Thyroid gland (tissue), 4 donors: ENCODE measurements around the gene MAX. TPM values are rescaled to one million over a fixed set of nuclear protein-coding genes. Genes with fewer than 3 reads are reported as not detected.

Experiments used
- DNase-seq, 2 donors: peaks; one replicate each; pipeline ENCODE4 v3.0.0-alpha.2; 2019
- H3K27ac ChIP-seq, 3 donors: fragments of 200-600 bp; sonication (generic); 1 replicate in 2 of 3; 2 replicates in 1 of 3; pipeline ENCODE4 v1.5.1; 2016 to 2019; ENCODE audit warnings: mild to moderate bottlenecking in 1 of 3, moderate library complexity in 1 of 3
- H3K27me3 ChIP-seq: fragments of 200-600 bp; sonication (generic); one replicate; pipeline ENCODE4 v1.5.1; 2019
- H3K36me3 ChIP-seq, 2 donors: fragments of 200-600 bp; sonication (generic); one replicate each; pipeline ENCODE4 v1.5.1; 2016 to 2019
- H3K4me1 ChIP-seq, 2 donors: fragments of 200-600 bp; sonication (generic); one replicate each; pipeline ENCODE4 v1.5.1; 2017 to 2019
- H3K4me3 ChIP-seq, 3 donors: fragments of 200-600 bp; sonication (generic); replicated peaks in 1 of 3; 1 replicate in 2 of 3; 2 replicates in 1 of 3; pipeline ENCODE4 v1.5.1; 2016; ENCODE audit warnings: mild to moderate bottlenecking in 1 of 3
- H3K9me3 ChIP-seq: fragments of 200-600 bp; sonication (generic); one replicate; pipeline ENCODE4 v1.5.1; 2017
- POLR2A ChIP-seq, 2 donors: fragments of 450-650 bp; IDR thresholded peaks; one replicate each; pipeline ENCODE4 v1.6.1; 2017; ENCODE audit warnings: antibody characterized with exemption in 2 of 2, mild to moderate bottlenecking in 2 of 2, moderate library complexity in 1 of 2
- WGBS, 2 donors: methylation state at CpG; one replicate each; pipeline ENCODE4 v1.1.5; 2017; 5-methylcytosine and 5-hydroxymethylcytosine counted together
- intact Hi-C: fragments of 100-400 bp; cut with DNase I; formaldehyde crosslinking; loops from one replicate; pipeline ENCODE4 v1.15.1; 2023
- total RNA-seq, 4 donors: library from RNA; depleted of rRNA; stranded (reverse); fragments of >200 nt; gene quantifications; one replicate each; pipeline ENCODE4 v1.2.3, GENCODE V29; 2016
- TF ChIP-seq, protein P1 (sequence below), 6 experiments: fragments of 200-600 bp in 3 of 6; fragments of 450-650 bp in 3 of 6; sonication (generic) in 3 of 6; IDR thresholded peaks; one replicate each; pipeline ENCODE4 v1.5.1; 2016 to 2019; ENCODE audit warnings: antibody characterized with exemption in 6 of 6, mild to moderate bottlenecking in 2 of 6, inconsistent platforms in 1 of 6, moderate library complexity in 1 of 6

MAX gene, protein sequence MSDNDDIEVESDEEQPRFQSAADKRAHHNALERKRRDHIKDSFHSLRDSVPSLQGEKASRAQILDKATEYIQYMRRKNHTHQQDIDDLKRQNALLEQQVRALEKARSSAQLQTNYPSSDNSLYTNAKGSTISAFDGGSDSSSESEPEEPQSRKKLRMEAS
- 10 to 100 TPM; 56.7 to 71.4 (median 63.3) TPM for total RNA-seq

DNA sequence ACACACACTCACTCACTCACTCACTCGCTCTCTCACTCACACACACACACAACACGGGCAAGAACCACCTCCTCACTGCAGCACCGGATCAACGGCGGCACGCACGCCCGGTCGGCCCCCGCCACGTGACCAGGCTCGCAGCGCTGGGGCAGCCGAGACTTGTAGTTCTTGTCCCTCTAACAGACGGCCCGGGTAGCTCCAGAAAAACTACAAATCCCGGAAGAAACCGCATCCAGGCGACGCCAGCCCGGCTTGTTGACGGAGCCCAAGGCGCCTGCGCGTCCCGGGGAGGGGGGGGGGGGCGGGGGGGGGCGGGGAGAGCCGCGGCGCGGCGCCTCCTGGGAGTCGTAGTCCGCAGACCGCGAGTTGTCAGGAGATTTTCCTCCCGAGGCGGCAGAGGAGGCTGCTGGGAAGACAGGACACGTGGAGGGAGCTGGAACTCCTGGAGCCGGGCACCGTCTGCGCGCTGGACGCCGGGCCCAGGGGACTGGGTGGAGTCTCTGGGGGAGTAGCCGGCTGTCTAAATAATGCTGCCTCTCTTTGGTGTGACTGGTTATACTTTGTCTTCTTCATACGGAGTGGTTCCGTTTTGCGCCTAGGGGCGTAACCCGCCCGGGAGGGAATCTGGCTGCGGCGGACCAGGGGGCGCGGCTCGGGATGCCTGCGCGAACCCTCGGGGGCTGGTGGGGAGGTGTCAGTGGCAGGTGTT, at the start of gene MAX:
MAX (minus strand) TSS at position 77 of the 709 bp plus-strand sequence. CDS start 178 bp downstream, outside the sequence.
- no peaks in the 10 kb centered on the region for H3K9me3 ChIP-seq
- no peaks in the 10 kb centered on the region for H3K36me3 ChIP-seq
- peak within 1 kb of the TSS; percentile 80 to 85 (median 85) for H3K27ac ChIP-seq
- no peaks in the 10 kb centered on the region for H3K27me3 ChIP-seq
- H3K4me3 ChIP-seq: peak within 1 kb of the TSS; percentile 70 to 87 (median 86)
- WGBS, 2 donors: 0 to 1% methylated on average over 19 of the region's 61 CpGs
- peak; percentile 40 to 87 for TF ChIP-seq POLR2A (IDR thresholded peaks at IDR 0.05)
- TF ChIP-seq, protein P1, sequence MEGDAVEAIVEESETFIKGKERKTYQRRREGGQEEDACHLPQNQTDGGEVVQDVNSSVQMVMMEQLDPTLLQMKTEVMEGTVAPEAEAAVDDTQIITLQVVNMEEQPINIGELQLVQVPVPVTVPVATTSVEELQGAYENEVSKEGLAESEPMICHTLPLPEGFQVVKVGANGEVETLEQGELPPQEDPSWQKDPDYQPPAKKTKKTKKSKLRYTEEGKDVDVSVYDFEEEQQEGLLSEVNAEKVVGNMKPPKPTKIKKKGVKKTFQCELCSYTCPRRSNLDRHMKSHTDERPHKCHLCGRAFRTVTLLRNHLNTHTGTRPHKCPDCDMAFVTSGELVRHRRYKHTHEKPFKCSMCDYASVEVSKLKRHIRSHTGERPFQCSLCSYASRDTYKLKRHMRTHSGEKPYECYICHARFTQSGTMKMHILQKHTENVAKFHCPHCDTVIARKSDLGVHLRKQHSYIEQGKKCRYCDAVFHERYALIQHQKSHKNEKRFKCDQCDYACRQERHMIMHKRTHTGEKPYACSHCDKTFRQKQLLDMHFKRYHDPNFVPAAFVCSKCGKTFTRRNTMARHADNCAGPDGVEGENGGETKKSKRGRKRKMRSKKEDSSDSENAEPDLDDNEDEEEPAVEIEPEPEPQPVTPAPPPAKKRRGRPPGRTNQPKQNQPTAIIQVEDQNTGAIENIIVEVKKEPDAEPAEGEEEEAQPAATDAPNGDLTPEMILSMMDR (IDR thresholded peaks at IDR 0.05): no peak
- DNase-seq: peak; percentile 99
- H3K4me1 ChIP-seq: peaks cover 21 to 25% of the 10 kb centered on the region in 2 donors
- intact Hi-C loops: no loop called here

DNA sequence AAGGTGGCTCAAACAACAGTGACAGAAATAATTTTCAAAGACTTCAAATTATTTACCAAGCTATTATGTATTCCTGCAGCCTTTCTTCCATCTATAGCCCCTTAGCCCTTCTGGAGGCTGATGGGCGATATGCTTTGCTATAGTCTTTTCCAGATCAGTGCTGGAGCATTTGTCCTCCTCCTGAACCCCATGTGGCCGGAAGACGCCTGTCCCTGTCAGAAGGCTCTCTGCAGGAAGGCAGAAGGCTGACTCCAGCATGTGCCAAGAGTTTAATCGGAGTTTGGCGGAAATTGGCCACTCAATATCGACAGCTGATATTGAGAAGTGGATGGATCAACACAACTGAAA, 49.3 kb upstream of the MAX start:
- Histone ChIP-seq H3K27me3 (no peaks in the 10 kb centered on the region), H3K9me3 (no peaks in the 10 kb centered on the region), H3K36me3 (no peaks in the 10 kb centered on the region), H3K4me3 (no peak overlapping the region), H3K4me1 (peaks cover 0 to 2% of the 10 kb centered on the region in 2 donors), H3K27ac (no peak overlapping the region)
- no peak for TF ChIP-seq POLR2A (IDR thresholded peaks at IDR 0.05)
- TF ChIP-seq, protein P1 (IDR thresholded peaks at IDR 0.05): no peak
- 82 to 87% methylated on average over 6 of the region's 6 CpGs for WGBS, 2 donors
- intact Hi-C loops: no loop called here
- DNase-seq: no peak

DNA sequence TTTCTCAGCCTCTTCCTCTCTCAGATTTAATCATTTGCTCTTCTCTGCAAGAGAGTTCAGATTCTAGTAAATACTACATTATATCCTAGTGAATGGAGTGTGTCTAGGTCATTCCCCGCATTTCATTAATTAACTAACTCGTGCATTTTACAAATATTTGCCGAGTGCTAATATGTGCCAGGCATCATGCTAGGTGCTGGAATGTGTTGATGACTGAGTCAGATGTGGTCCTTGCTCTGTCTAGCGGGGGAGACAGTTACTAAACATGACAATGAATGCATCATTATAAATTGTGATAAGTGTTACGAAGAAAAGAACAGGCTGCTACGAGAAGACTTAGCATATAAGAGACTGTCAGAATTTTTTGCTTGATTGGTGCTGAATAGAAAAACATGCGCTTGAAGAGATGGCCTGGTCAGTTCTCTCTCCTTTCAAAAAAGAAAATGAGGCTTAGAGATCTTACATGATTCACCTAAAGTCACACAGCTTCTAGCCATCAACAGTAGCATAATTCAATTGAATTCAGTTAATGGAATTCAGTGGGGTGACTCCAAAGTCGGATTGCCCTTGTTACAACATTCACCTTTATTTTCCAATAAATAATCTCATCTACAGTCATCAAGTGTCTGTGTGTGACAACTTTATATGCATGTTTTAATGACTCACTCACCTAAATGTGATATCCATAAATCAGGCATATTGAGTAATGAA, 48.7 kb upstream of the MAX start:
- Histone ChIP-seq H3K4me3 (no peak overlapping the region), H3K9me3 (no peaks in the 10 kb centered on the region), H3K27ac (no peak overlapping the region), H3K4me1 (no peaks in the 10 kb centered on the region), H3K36me3 (no peaks in the 10 kb centered on the region), H3K27me3 (no peaks in the 10 kb centered on the region)
- intact Hi-C loops: no loop called here
- no peak for DNase-seq
- TF ChIP-seq, protein P1 (IDR thresholded peaks at IDR 0.05): no peak
- TF ChIP-seq POLR2A (IDR thresholded peaks at IDR 0.05): no peak
- 87 to 90% methylated on average over 8 of the region's 8 CpGs for WGBS, 2 donors

DNA sequence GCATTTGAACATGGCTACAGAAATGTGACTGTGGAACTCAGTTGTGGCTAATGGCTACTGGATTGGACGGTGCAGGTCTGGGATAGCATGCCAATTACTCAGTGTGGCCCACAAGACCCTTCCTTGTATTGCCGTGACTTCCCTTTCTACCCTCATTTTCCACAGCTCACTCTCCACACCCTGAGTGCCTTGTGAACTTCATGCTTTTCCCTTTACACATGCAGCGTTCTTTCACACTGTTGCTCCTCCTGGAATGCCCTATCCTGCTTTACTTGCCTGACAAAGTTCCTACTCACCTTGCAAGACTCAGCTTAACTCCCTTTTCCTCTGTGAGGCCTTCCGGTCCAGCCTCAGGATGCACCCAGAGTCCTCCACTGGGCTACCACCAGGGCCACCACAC, 46.8 kb upstream of the MAX start:
- Histone ChIP-seq H3K36me3 (no peaks in the 10 kb centered on the region), H3K4me3 (no peak overlapping the region), H3K4me1 (no peaks in the 10 kb centered on the region), H3K27ac (no peak overlapping the region), H3K27me3 (no peaks in the 10 kb centered on the region), H3K9me3 (no peaks in the 10 kb centered on the region)
- 96% methylated on average over 4 of the region's 4 CpGs for WGBS, 2 donors
- TF ChIP-seq, protein P1 (IDR thresholded peaks at IDR 0.05): no peak
- no peak for TF ChIP-seq POLR2A (IDR thresholded peaks at IDR 0.05)
- intact Hi-C loops: no loop called here
- DNase-seq: no peak

DNA sequence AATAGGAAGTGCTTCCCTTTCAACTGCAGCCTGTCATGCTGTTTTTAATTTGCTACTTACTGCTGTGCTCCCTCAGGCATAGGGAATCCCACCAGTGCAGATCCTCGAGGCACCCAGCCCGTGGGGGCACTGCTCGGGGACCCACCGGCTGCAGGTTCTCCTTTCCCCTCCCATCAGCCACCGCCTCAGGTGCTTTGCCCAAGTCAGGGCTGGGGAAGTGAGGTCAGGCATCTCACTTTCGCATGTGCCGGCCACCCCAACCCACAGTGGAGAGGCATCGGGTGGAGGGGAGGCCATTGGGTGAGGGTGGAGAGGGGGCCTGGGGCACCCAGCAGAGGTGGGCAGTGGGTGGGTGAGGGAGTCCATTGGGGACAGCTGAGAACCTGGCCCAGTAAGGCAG, 41.9 kb upstream of the MAX start:
- Histone ChIP-seq H3K4me1 (no peaks in the 10 kb centered on the region), H3K27me3 (no peaks in the 10 kb centered on the region), H3K9me3 (no peaks in the 10 kb centered on the region), H3K36me3 (no peaks in the 10 kb centered on the region), H3K27ac (no peak overlapping the region), H3K4me3 (no peak overlapping the region)
- TF ChIP-seq, protein P1 (IDR thresholded peaks at IDR 0.05): no peak
- no peak for TF ChIP-seq POLR2A (IDR thresholded peaks at IDR 0.05)
- intact Hi-C loops: no loop called here
- no peak for DNase-seq
- 86 to 93% methylated on average over 8 of the region's 8 CpGs for WGBS, 2 donors
